Measurements from ENCODE around the gene CFD.
A peak's percentile ranks its signal among the peaks of the same experiment; 100 is the strongest.

The CFD gene

DNA sequence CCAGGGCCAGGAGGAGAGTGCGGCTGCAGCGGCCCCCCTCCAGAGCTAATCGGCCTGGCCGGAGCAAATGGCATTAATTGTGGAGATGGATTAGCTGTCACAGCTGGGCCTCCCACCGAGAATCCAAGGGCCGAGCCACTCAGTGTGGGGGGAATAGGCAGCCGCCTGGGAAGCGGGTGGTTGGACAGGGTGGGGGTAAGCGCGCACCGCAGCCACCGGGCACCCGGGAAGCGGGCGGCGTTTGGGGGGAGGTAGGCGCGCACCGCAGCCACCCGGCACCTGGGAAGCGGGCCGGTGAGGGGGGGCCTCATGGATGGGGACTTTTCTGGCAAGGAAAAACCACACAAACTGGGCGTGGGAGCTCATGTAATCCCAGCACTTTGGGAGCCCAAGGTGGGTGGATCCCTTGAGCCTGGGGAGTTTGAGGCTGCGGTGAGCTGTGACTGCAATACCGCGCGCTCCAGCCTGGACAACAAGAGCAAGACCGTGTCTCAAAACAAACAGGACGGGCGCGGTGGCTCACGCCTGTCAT lies 43.9 kb downstream of the CFD start:
- H3K4me3 ChIP-seq (ENCODE audit: low read length): no peak overlapping the region
- H3K27me3 ChIP-seq (ENCODE audit: control insufficient read depth, insufficient read depth, low read length): no peaks in the 10 kb centered on the region
- H3K36me3 ChIP-seq (ENCODE audit: control insufficient read depth, insufficient read depth, low read length): peaks cover 4% of the 10 kb centered on the region
- no peak overlapping the region for H3K27ac ChIP-seq (ENCODE audit: low read depth, low read length)
- no peaks in the 10 kb centered on the region for H3K4me1 ChIP-seq (ENCODE audit: control insufficient read depth, insufficient read depth, low read length)
- no peak overlapping the region for H3K9ac ChIP-seq (ENCODE audit: low read length)

DNA sequence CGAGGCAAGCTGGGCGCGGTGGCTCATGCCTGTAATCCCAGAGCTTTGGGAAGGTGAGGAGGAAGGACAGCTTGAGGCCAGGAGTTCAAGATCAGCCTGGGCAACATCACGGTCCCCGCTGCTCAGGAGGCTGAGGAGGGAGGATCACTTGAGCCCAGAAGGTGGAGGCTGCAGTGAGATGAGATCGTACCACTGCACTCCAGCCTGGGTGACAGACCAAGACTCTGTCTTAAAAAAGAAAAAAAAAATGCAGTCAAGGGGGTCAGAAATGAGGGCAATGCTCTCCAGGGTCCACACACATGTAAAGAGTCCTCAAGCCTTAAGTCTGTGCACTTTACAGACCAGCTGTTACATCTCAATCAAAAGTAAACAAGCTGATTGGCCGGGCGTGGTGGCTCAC lies 45.1 kb downstream of the CFD start:
- Histone ChIP-seq H3K4me3 (ENCODE audit: low read length) (no peak overlapping the region), H3K4me1 (ENCODE audit: control insufficient read depth, insufficient read depth, low read length) (no peaks in the 10 kb centered on the region), H3K27me3 (ENCODE audit: control insufficient read depth, insufficient read depth, low read length) (no peaks in the 10 kb centered on the region)

DNA sequence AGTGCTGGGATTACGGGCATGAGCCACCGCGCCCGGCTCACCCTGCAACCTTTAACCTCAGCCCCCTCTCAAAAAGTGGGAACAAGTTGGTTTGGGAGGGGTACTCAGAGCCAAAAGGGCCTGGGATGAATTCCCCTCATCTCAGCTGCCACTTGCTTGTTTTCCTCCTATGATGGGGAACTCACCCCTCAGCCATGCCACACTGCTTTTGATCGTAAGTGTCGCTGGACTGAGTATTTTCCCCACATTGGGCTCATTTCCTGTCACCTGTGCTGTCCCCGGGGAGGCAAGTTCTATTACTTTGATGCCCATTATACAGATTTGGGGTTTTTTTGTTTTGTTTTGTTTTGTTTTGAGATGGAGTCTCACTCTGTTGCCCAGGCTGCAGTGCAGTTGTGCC lies 47.0 kb downstream of the CFD start:
- no peak overlapping the region for H3K4me3 ChIP-seq (ENCODE audit: low read length)
- no peaks in the 10 kb centered on the region for H3K4me1 ChIP-seq (ENCODE audit: control insufficient read depth, insufficient read depth, low read length)
- peaks cover 4% of the 10 kb centered on the region for H3K36me3 ChIP-seq (ENCODE audit: control insufficient read depth, insufficient read depth, low read length)
- no peak overlapping the region for H3K27ac ChIP-seq (ENCODE audit: low read depth, low read length)
- H3K9ac ChIP-seq (ENCODE audit: low read length): no peak overlapping the region
- no peaks in the 10 kb centered on the region for H3K27me3 ChIP-seq (ENCODE audit: control insufficient read depth, insufficient read depth, low read length)

More for the DNA sequence above, 45.1 kb downstream of the CFD start:
- Histone ChIP-seq H3K27ac (ENCODE audit: low read depth, low read length) (no peak overlapping the region), H3K36me3 (ENCODE audit: control insufficient read depth, insufficient read depth, low read length) (peaks cover 4% of the 10 kb centered on the region), H3K9ac (ENCODE audit: low read length) (no peak overlapping the region)

DNA sequence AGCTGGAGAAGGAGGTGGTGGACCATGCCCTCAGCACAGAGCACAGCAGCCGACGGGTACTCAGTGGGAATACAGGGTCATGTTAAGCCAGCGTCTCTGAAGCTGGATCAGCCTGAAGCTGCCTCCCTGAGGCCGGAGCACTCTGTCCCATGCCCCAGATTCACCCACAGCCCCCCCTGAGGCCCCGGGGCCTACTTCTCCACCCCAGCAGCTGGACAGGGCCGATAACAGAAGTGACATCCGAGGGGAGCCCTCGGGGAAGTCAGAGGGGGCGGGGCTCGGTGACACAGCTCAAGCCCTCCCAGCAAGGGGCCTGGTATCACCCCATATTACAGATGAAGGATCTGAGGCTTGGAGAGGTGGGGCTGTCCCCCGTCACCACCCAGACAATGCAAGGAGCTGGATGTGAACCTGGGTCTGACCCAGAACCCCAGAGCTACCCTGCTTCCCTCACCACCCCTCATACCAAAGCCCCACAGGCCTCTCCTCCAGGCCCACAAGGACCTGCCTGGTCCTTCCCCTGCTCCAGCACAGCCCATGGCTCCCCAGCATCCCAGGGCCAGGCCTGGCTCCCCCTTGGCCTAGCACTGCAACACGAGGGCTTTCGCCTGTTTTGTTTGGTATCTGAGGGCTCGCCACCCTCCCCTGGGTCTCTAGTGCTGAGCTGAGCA lies 47.9 kb downstream of the CFD start:
- Histone ChIP-seq H3K4me3 (ENCODE audit: low read length) (no peak overlapping the region), H3K4me1 (ENCODE audit: control insufficient read depth, insufficient read depth, low read length) (no peaks in the 10 kb centered on the region), H3K27ac (ENCODE audit: low read depth, low read length) (no peak overlapping the region), H3K27me3 (ENCODE audit: control insufficient read depth, insufficient read depth, low read length) (no peaks in the 10 kb centered on the region), H3K9ac (ENCODE audit: low read length) (no peak overlapping the region), H3K36me3 (ENCODE audit: control insufficient read depth, insufficient read depth, low read length) (no peaks in the 10 kb centered on the region)

DNA sequence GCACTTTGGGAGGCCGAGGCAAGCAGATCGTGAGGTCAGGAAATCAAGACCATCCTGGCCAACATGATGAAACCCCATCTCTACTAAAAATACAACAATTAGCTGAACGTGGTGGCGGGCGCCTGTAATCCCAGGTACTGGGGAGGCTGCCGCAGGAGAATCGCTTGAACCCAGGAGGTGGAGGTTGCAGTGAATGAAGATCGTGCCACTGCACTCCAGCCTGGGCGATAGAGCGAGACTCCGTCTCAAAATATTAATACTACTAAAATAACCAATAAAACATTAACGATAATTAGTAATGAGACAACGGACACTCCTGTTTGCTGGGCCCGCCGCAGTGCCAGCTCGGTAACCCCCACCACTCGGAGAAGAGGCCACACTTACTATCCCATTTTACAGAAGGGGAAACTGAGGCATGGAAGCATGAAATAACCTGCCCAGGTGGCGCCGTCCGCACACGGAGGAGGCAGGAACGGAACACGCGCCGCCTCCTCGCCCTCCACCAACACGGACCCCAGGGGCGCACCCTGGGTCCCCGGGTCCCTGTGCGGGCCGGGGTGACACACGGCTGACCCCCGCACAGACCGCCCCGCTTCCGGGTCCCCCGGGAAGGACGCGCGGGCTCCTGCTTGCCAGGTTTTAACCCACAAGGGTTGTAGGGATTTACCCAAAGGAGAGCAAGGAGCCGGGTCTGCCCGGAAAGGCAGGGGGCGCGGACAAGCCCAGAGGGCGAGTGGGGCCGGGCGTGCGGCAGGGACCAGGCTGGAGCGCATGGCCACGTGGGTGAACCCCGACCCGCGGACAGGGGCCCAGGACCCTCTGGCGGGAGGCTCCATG lies 52.0 kb downstream of the CFD start:
- Histone ChIP-seq H3K27ac (ENCODE audit: low read depth, low read length) (no peak overlapping the region), H3K36me3 (ENCODE audit: control insufficient read depth, insufficient read depth, low read length) (no peaks in the 10 kb centered on the region), H3K27me3 (ENCODE audit: control insufficient read depth, insufficient read depth, low read length) (no peaks in the 10 kb centered on the region), H3K4me3 (ENCODE audit: low read length) (peak overlapping the region; percentile 8), H3K9ac (ENCODE audit: low read length) (no peak overlapping the region), H3K4me1 (ENCODE audit: control insufficient read depth, insufficient read depth, low read length) (peaks cover 3% of the 10 kb centered on the region)

DNA sequence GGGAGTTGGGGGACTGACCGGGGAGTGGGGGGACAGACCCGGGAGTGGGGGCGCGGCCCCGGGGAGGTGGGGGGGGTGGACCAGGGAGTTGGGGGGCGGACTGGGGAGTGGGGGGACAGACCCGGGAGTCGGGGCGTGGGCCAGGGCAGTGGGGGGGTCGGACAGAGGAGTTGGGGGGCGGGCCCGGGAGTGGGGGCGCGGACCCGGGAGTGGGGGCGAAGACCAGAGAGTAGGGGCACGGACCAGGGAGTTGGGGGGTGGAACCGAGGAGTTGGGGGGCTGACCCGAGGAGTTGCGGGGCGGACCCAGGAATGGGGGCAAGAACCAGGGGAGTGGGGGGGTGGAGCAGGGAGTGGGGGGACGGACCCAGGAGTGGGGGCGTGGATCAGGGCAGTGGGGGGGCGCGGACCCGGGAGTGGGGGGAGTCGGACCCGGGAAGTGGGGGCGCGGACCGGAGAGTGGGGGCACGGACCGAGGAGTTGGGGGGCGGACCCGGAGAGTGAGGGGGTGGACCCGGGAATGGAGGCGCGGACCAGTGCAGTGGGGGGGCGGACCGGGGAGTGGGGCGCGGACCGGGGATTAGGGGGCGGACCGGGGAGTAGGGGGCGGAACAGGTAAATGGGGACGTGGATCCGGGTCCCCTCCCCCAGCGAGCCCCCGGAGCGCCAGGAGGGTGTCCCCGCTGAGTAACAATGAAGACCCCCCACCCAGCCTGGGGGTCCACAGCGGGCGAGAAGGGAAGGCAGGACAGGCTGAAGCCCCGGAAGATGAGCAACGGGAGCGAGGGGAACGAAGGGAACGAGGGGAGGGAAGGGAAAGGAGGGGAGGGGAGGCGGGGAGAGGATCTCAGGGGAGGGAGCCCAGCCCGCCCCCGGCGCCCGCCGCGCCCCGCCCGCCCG lies 53.0 kb downstream of the CFD start:
- peaks cover 3% of the 10 kb centered on the region for H3K4me1 ChIP-seq (ENCODE audit: control insufficient read depth, insufficient read depth, low read length)
- H3K27me3 ChIP-seq (ENCODE audit: control insufficient read depth, insufficient read depth, low read length): peaks cover 5% of the 10 kb centered on the region
- H3K36me3 ChIP-seq (ENCODE audit: control insufficient read depth, insufficient read depth, low read length): no peaks in the 10 kb centered on the region
- H3K9ac ChIP-seq (ENCODE audit: low read length): peak overlapping the region; percentile 90
- peak overlapping the region; percentile 77 for H3K4me3 ChIP-seq (ENCODE audit: low read length)
- peak overlapping the region; percentile 55 for H3K27ac ChIP-seq (ENCODE audit: low read depth, low read length)

Data from rectal smooth muscle tissue (tissue), 1 donor.